ENCODE results near the gene COPS7B.

GRCh38 chr2:231785822-231786176 lies 446 bp upstream of the COPS7B start:
- TF ChIP-seq CTCF (IDR thresholded peaks at IDR 0.05; ENCODE audit: poor library complexity) (no peak), EZH2 (IDR thresholded peaks at IDR 0.05; ENCODE audit: borderline replicate concordance) (no peak)

Data from hepatocyte (in vitro differentiated cells).